ENCODE measurements around the gene GRHL3. TPM values are rescaled to one million over a fixed set of nuclear protein-coding genes. Genes with fewer than 3 reads are reported as not detected.

The GRHL3 gene
- total RNA-seq, 1 experiment from 2014 or later: 1.1 TPM

GRCh38 chr1:24299901-24300300 lies 19.3 kb upstream of the GRHL3 start:
- no peak for DNase-seq
- intact Hi-C loops (cut with micrococcal nuclease; ENCODE audit: unreplicated experiment): no loop called here
- CTCF ChIA-PET: no interaction called here

DNA sequence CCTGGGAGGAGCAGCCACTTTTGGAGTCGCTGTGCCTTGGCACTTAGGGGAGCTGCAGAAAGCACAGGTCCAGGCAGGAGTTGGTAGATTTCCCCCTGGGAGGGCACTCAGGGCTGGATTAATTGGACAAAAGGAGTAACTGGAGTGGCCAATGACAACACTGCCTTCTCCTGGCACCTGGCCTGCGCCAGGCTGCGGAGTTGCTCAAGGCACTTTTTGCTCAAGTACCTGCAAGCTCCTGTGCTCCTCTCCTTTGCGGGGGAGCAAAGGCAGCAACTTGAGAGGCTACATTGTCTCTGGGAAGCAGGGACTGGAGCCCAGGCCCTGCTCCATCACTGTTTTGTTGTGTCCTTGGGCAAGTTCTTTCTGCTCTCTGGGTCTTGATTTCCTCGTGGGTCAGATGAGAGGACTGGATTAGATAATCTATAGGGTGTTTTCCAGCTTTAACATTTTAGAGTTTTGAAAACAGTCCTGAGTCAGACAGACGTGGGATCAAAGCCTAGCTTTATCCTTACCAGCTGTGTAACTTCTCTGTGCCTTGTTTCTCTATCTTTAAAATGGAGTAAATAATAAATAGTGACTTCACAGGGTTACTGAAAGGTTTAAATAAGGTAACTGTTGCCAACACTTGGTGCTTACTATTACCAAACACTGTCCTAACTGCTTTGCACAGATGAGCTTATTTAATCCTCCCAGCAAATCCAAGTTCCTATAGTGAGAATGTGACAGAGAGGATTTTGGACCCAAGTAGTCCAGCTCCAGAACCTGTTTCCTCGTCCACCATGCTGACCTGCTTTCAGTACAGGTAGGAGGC lies 18.0 kb upstream of the GRHL3 start:
- Histone ChIP-seq H3K9me3 (ENCODE audit: insufficient read depth, low read depth) (no peaks in the 10 kb centered on the region), H3F3A (ENCODE audit: insufficient read depth, low read depth) (peaks cover 17% of the 10 kb centered on the region), H3K4me1 (replicated peaks; ENCODE audit: insufficient read depth) (peaks cover 24% of the 10 kb centered on the region), H3K27ac (no peak overlapping the region), H3K36me3 (ENCODE audit: low read depth) (no peaks in the 10 kb centered on the region), H3K4me2 (no peak overlapping the region), H4K20me1 (ENCODE audit: insufficient read depth) (no peaks in the 10 kb centered on the region), H3K27me3 (ENCODE audit: insufficient read depth, low read depth) (no peaks in the 10 kb centered on the region), H3K79me2 (ENCODE audit: low read depth) (no peaks in the 10 kb centered on the region), H2AFZ (no peak overlapping the region), H3K4me3 (no peak overlapping the region), H3K9me2 (ENCODE audit: insufficient read depth) (no peaks in the 10 kb centered on the region)
- no TSS peak for BruUV-seq (replicated peaks)
- DNase-seq: no peak
- CTCF ChIA-PET: interaction anchor here (0.6 to 0.8 kb wide), 2 partner anchors 97 to 99 kb away, joined by 3 to 8 read pairs; no protein-coding TSS in a partner anchor
- intact Hi-C loops (cut with micrococcal nuclease; ENCODE audit: unreplicated experiment): no loop called here
- TF ChIP-seq, protein P1, sequence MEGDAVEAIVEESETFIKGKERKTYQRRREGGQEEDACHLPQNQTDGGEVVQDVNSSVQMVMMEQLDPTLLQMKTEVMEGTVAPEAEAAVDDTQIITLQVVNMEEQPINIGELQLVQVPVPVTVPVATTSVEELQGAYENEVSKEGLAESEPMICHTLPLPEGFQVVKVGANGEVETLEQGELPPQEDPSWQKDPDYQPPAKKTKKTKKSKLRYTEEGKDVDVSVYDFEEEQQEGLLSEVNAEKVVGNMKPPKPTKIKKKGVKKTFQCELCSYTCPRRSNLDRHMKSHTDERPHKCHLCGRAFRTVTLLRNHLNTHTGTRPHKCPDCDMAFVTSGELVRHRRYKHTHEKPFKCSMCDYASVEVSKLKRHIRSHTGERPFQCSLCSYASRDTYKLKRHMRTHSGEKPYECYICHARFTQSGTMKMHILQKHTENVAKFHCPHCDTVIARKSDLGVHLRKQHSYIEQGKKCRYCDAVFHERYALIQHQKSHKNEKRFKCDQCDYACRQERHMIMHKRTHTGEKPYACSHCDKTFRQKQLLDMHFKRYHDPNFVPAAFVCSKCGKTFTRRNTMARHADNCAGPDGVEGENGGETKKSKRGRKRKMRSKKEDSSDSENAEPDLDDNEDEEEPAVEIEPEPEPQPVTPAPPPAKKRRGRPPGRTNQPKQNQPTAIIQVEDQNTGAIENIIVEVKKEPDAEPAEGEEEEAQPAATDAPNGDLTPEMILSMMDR (conservative IDR thresholded peaks at IDR 0.05): no peak
- no peak for TF ChIP-seq EZH2 (IDR thresholded peaks at IDR 0.05; ENCODE audit: low read depth)
- POLR2A ChIA-PET (ENCODE audit: unreplicated experiment): no interaction called here

More at GRCh38 chr1:24299901-24300300, 19.3 kb upstream of the GRHL3 start:
- Histone ChIP-seq H2AFZ (no peak overlapping the region), H3K79me2 (ENCODE audit: low read depth) (no peaks in the 10 kb centered on the region), H3K9me2 (ENCODE audit: insufficient read depth) (no peaks in the 10 kb centered on the region), H3K4me3 (no peak overlapping the region), H3K4me2 (no peak overlapping the region), H3F3A (ENCODE audit: insufficient read depth, low read depth) (peaks cover 28% of the 10 kb centered on the region), H3K4me1 (replicated peaks; ENCODE audit: insufficient read depth) (peaks cover 37% of the 10 kb centered on the region), H3K36me3 (ENCODE audit: low read depth) (no peaks in the 10 kb centered on the region), H4K20me1 (ENCODE audit: insufficient read depth) (no peaks in the 10 kb centered on the region), H3K27me3 (ENCODE audit: insufficient read depth, low read depth) (no peaks in the 10 kb centered on the region), H3K9me3 (ENCODE audit: insufficient read depth, low read depth) (no peaks in the 10 kb centered on the region), H3K27ac (no peak overlapping the region)
- POLR2A ChIA-PET (ENCODE audit: unreplicated experiment): no interaction called here
- no TSS peak for BruUV-seq (replicated peaks)
- TF ChIP-seq EZH2 (IDR thresholded peaks at IDR 0.05; ENCODE audit: low read depth): no peak
- TF ChIP-seq, protein P1 (conservative IDR thresholded peaks at IDR 0.05): no peak

- TF ChIP-seq, protein P1 (conservative IDR thresholded peaks at IDR 0.05): no peak
- no peak for TF ChIP-seq EZH2 (IDR thresholded peaks at IDR 0.05; ENCODE audit: low read depth)
- no TSS peak for BruUV-seq (replicated peaks)
- intact Hi-C loops (cut with micrococcal nuclease; ENCODE audit: unreplicated experiment): no loop called here
- Histone ChIP-seq H3K4me3 (no peak overlapping the region), H3K27me3 (ENCODE audit: insufficient read depth, low read depth) (no peaks in the 10 kb centered on the region), H3K4me1 (replicated peaks; ENCODE audit: insufficient read depth) (peaks cover 18% of the 10 kb centered on the region), H3K4me2 (no peak overlapping the region), H3K9me2 (ENCODE audit: insufficient read depth) (no peaks in the 10 kb centered on the region), H3K27ac (no peak overlapping the region), H3K36me3 (ENCODE audit: low read depth) (no peaks in the 10 kb centered on the region), H3K9me3 (ENCODE audit: insufficient read depth, low read depth) (no peaks in the 10 kb centered on the region), H3K79me2 (ENCODE audit: low read depth) (no peaks in the 10 kb centered on the region), H3F3A (ENCODE audit: insufficient read depth, low read depth) (peaks cover 11% of the 10 kb centered on the region; the same call in 1 of the 2 replicates), H2AFZ (no peak overlapping the region), H4K20me1 (ENCODE audit: insufficient read depth) (no peaks in the 10 kb centered on the region)
- CTCF ChIA-PET: interaction anchor here (0.8 kb wide), 1 partner anchor 100 kb away, joined by 3 read pairs; no protein-coding TSS in a partner anchor
- no peak for DNase-seq
- POLR2A ChIA-PET (ENCODE audit: unreplicated experiment): interaction anchor here (0.7 kb wide), 1 partner anchor 18 kb away, joined by 5 read pairs; no protein-coding TSS in a partner anchor
These were observed 17.4 kb upstream of the GRHL3 start for GRCh38 chr1:24301785-24302175.

Data from PC-9 (cell line).